ENCODE data around the gene CRPPA.

GRCh38 chr7:16428182-16428581, 6.8 kb upstream of the CRPPA start:
- TF ChIP-seq EZH2phosphoT487 (IDR thresholded peaks at IDR 0.05; ENCODE audit: borderline replicate concordance, low read depth, low read length) (no peak), CTCF (conservative IDR thresholded peaks at IDR 0.05; ENCODE audit: low read length) (no peak)
